Measurements from ENCODE around the gene ZNF785.
A peak's percentile ranks its signal among the peaks of the same experiment; 100 is the strongest.
"Not testable (repeated sequence)": the region's sequence is repeated elsewhere in the genome, so short reads cannot be mapped to it uniquely, and the experiment has no call there.

The ZNF785 gene

GRCh38 chr16:30536391-30537024, 49.0 kb downstream of the ZNF785 start:
- DNase-seq = not testable (repeated sequence)

GRCh38 chr16:30535777-30536190, 49.7 kb downstream of the ZNF785 start:
- peak; percentile 86 for DNase-seq

GRCh38 chr16:30535106-30535776, 50.3 kb downstream of the ZNF785 start:
- DNase-seq = no peak

GRCh38 chr16:30534368-30535105, 51.0 kb downstream of the ZNF785 start, which contains the start of gene ZNF747:
TSS of gene ZNF747 (minus strand) at chr16:30534858. CDS start at chr16:30534679, 179 bp downstream.
- DNase-seq = peak; percentile 95

- DNase-seq = no peak
These were observed 51.6 kb downstream of the ZNF785 start for GRCh38 chr16:30533748-30534367.

- no peak for DNase-seq
These were observed 52.4 kb downstream of the ZNF785 start for GRCh38 chr16:30533146-30533522.

- DNase-seq = no peak
These were observed 53.0 kb downstream of the ZNF785 start for GRCh38 chr16:30532285-30533145.
